ENCODE measurements around the gene EPB41L4A.
A peak's percentile ranks its signal among the peaks of the same experiment; 100 is the strongest.

EPB41L4A gene

GRCh38 chr5:112264666-112265065 lies 154.4 kb downstream of the EPB41L4A start:
- H3K4me3 ChIP-seq (ENCODE audit: low read length) = no peak overlapping the region
- DNase-seq (ENCODE audit: low read depth) = peak; percentile 13
- TF ChIP-seq CTCF (IDR thresholded peaks at IDR 0.05; ENCODE audit: insufficient read depth, low read depth, low read length, missing control alignments) = no peak

GRCh38 chr5:112264151-112264550 lies 154.9 kb downstream of the EPB41L4A start:
- DNase-seq (ENCODE audit: low read depth) = no peak
- no peak for TF ChIP-seq CTCF (IDR thresholded peaks at IDR 0.05; ENCODE audit: insufficient read depth, low read depth, low read length, missing control alignments)
- H3K4me3 ChIP-seq (ENCODE audit: low read length) = no peak overlapping the region

- H3K4me3 ChIP-seq (ENCODE audit: low read length) = no peak overlapping the region
- DNase-seq (ENCODE audit: low read depth) = no peak
- TF ChIP-seq CTCF (IDR thresholded peaks at IDR 0.05; ENCODE audit: insufficient read depth, low read depth, low read length, missing control alignments) = no peak
These were observed 155.6 kb downstream of the EPB41L4A start for GRCh38 chr5:112263469-112263868.

GRCh38 chr5:112258571-112258970 lies 160.5 kb downstream of the EPB41L4A start:
- no peak for TF ChIP-seq CTCF (IDR thresholded peaks at IDR 0.05; ENCODE audit: insufficient read depth, low read depth, low read length, missing control alignments)
- no peak for DNase-seq (ENCODE audit: low read depth)
- no peak overlapping the region for H3K4me3 ChIP-seq (ENCODE audit: low read length)

- TF ChIP-seq CTCF (IDR thresholded peaks at IDR 0.05; ENCODE audit: insufficient read depth, low read depth, low read length, missing control alignments) = no peak
- H3K4me3 ChIP-seq (ENCODE audit: low read length) = no peak overlapping the region
- DNase-seq (ENCODE audit: low read depth) = no peak
These were observed 161.1 kb downstream of the EPB41L4A start for GRCh38 chr5:112257976-112258375.

- DNase-seq (ENCODE audit: low read depth) = no peak
- no peak for TF ChIP-seq CTCF (IDR thresholded peaks at IDR 0.05; ENCODE audit: insufficient read depth, low read depth, low read length, missing control alignments)
- no peak overlapping the region for H3K4me3 ChIP-seq (ENCODE audit: low read length)
These were observed 162.1 kb downstream of the EPB41L4A start for GRCh38 chr5:112257005-112257404.

GRCh38 chr5:112254303-112254702 lies 164.8 kb downstream of the EPB41L4A start:
- no peak for DNase-seq (ENCODE audit: low read depth)
- H3K4me3 ChIP-seq (ENCODE audit: low read length) = no peak overlapping the region
- TF ChIP-seq CTCF (IDR thresholded peaks at IDR 0.05; ENCODE audit: insufficient read depth, low read depth, low read length, missing control alignments) = no peak

Measured in epithelial cell of esophagus (primary cell).